Ishikawa (cell line): ENCODE data around the gene SOX30.

Experiments used
- CREB1 ChIP-seq: IDR thresholded peaks from 2 replicates; pipeline ENCODE4 v1.6.1; 2012; ENCODE audit warnings: low read depth
- EP300 ChIP-seq: IDR thresholded peaks from 2 replicates; pipeline ENCODE4 v1.6.1; 2012; ENCODE audit warnings: borderline replicate concordance
- MAX ChIP-seq: IDR thresholded peaks from 2 replicates; pipeline ENCODE4 v1.6.1; 2012
- RAD21 ChIP-seq: IDR thresholded peaks from 2 replicates; pipeline ENCODE4 v1.6.1; 2012; ENCODE audit warnings: low read depth

- TF ChIP-seq RAD21, result no peak
- TF ChIP-seq MAX, result no peak
- TF ChIP-seq EP300, result no peak
- TF ChIP-seq CREB1, result no peak
Observed at GRCh38 chr5:157668356-157668755, 16.1 kb upstream of the SOX30 start.
